ENCODE measurements around the gene OPA3. TPM values are rescaled to one million over a fixed set of nuclear protein-coding genes. Genes with fewer than 3 reads are reported as not detected.

OPA3 gene
- total RNA-seq, 1 donor from 2014 or later: 14.4 TPM

GRCh38 chr19:45560686-45561085, 23.9 kb downstream of the OPA3 start:
- DNase-seq (ENCODE audit: low spot score, unreplicated experiment): no peak
- no peaks in the 10 kb centered on the region for H3K4me1 Mint-ChIP-seq (ENCODE audit: low read depth)
- no peaks in the 10 kb centered on the region for H3K9me3 Mint-ChIP-seq (ENCODE audit: low read depth)
- H3K4me3 Mint-ChIP-seq (ENCODE audit: low read depth): no peak overlapping the region
- peaks cover 2% of the 10 kb centered on the region for H3K36me3 Mint-ChIP-seq (ENCODE audit: insufficient read depth)
- no peaks in the 10 kb centered on the region for H3K27me3 Mint-ChIP-seq
- no peak for TF ChIP-seq CTCF (IDR thresholded peaks at IDR 0.05; ENCODE audit: unreplicated experiment)
- H3K27ac Mint-ChIP-seq: peak overlapping the region; percentile 19

DNA sequence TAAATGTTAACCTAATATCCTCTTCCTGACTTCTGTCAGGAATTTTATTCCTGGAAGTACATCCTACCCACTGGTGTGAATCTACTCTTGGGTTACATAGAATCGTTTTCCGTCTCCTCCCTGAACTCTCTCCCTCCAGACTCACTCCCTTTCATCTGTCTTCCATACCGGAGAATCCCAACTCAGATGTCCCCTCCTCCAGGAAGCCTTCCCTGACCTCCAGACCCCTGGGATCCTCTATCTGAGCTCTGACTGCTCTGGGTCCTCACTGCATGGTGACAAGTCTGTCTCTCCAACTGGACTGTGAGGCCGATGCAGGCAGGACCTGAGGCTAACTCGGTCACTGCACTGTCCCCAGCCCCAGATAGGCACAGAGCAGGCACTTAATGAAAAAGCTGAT, 24.6 kb downstream of the OPA3 start:
- H3K9me3 Mint-ChIP-seq (ENCODE audit: low read depth): no peaks in the 10 kb centered on the region
- DNase-seq (ENCODE audit: low spot score, unreplicated experiment): no peak
- H3K4me1 Mint-ChIP-seq (ENCODE audit: low read depth): no peaks in the 10 kb centered on the region
- peaks cover 2% of the 10 kb centered on the region for H3K36me3 Mint-ChIP-seq (ENCODE audit: insufficient read depth)
- no peak overlapping the region for H3K4me3 Mint-ChIP-seq (ENCODE audit: low read depth)
- peak overlapping the region; percentile 19 for H3K27ac Mint-ChIP-seq
- no peaks in the 10 kb centered on the region for H3K27me3 Mint-ChIP-seq
- no peak for TF ChIP-seq CTCF (IDR thresholded peaks at IDR 0.05; ENCODE audit: unreplicated experiment)

GRCh38 chr19:45558399-45558878, 26.2 kb downstream of the OPA3 start:
- H3K27ac Mint-ChIP-seq: peak overlapping the region; percentile 57
- H3K9me3 Mint-ChIP-seq (ENCODE audit: low read depth): no peaks in the 10 kb centered on the region
- H3K27me3 Mint-ChIP-seq: no peaks in the 10 kb centered on the region
- H3K4me1 Mint-ChIP-seq (ENCODE audit: low read depth): no peaks in the 10 kb centered on the region
- peaks cover 2% of the 10 kb centered on the region for H3K36me3 Mint-ChIP-seq (ENCODE audit: insufficient read depth)
- TF ChIP-seq CTCF (IDR thresholded peaks at IDR 0.05; ENCODE audit: unreplicated experiment): peak; percentile 64
- DNase-seq (ENCODE audit: low spot score, unreplicated experiment): no peak
- no peak overlapping the region for H3K4me3 Mint-ChIP-seq (ENCODE audit: low read depth)

GRCh38 chr19:45556835-45557234, 27.8 kb downstream of the OPA3 start:
- Mint-ChIP-seq H3K9me3 (ENCODE audit: low read depth) (no peaks in the 10 kb centered on the region), H3K4me1 (ENCODE audit: low read depth) (no peaks in the 10 kb centered on the region), H3K36me3 (ENCODE audit: insufficient read depth) (peaks cover 2% of the 10 kb centered on the region), H3K27me3 (no peaks in the 10 kb centered on the region), H3K4me3 (ENCODE audit: low read depth) (no peak overlapping the region), H3K27ac (no peak overlapping the region)
- no peak for DNase-seq (ENCODE audit: low spot score, unreplicated experiment)
- no peak for TF ChIP-seq CTCF (IDR thresholded peaks at IDR 0.05; ENCODE audit: unreplicated experiment)

- DNase-seq (ENCODE audit: low spot score, unreplicated experiment): no peak
- H3K9me3 Mint-ChIP-seq (ENCODE audit: low read depth): no peaks in the 10 kb centered on the region
- H3K36me3 Mint-ChIP-seq (ENCODE audit: insufficient read depth): peaks cover 2% of the 10 kb centered on the region
- H3K27ac Mint-ChIP-seq: no peak overlapping the region
- no peaks in the 10 kb centered on the region for H3K4me1 Mint-ChIP-seq (ENCODE audit: low read depth)
- H3K4me3 Mint-ChIP-seq (ENCODE audit: low read depth): no peak overlapping the region
- H3K27me3 Mint-ChIP-seq: no peaks in the 10 kb centered on the region
- TF ChIP-seq CTCF (IDR thresholded peaks at IDR 0.05; ENCODE audit: unreplicated experiment): no peak
Measured at GRCh38 chr19:45554481-45554880, 30.1 kb downstream of the OPA3 start.
